Mammary epithelial cell (primary cell): Measurements from ENCODE around the gene TP53BP1.

Experiments used
- CTCF ChIP-seq, 2 donors: IDR thresholded peaks in 1 of 2; conservative IDR thresholded peaks in 1 of 2; 2 replicates each; pipeline ENCODE4 v1.5.1; 2011 to 2012; ENCODE audit warnings: inconsistent platforms in 2 of 2, low read length in 2 of 2, mild to moderate bottlenecking in 2 of 2, control low read depth in 1 of 2, low read depth in 1 of 2; ENCODE audit not compliant: insufficient read depth in 1 of 2; ENCODE audit errors: extremely low read depth in 1 of 2
- EZH2 ChIP-seq: IDR thresholded peaks from 2 replicates; pipeline ENCODE4 v1.6.1; 2012; ENCODE audit warnings: low read length, inconsistent platforms, borderline replicate concordance

DNA sequence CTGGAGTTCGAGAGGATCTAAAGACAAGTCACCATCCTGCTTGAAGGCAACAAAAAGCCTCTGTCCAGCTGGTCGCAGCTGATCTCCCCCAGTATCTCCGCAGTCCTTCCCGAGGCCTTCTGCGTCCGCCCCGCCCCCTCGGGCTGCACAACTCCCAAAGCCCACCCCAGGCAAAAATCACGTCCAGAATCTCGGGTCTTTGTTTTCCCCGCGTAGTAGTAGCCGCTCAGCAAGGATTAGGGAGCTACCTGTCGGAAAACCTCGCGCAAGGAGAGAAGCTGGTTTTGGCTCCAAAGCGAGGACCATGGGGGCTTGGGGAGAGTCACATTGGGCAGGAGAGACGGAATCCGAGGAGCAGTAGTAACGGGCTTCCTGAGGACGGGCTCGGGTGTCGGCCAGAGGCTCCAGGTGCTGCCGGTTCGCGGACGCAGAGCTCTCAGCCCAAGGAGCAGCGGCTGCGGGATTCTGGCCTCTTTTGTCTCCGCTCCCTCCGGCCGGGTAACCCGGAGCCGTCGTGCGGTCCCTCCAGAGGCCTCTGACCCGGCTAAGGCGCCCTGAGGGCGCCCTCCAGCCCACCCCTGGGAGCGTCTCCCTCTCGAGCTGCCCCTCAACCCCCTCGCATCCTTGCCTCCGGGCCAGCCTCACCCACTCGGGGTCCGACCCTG lies 122.5 kb downstream of the TP53BP1 start:
- TF ChIP-seq CTCF (conservative IDR thresholded peaks at IDR 0.05 in 1 of 2, IDR thresholded peaks at IDR 0.05 in 1 of 2; ENCODE audit: extremely low read depth in 1 of 2, insufficient read depth in 1 of 2, low read depth in 1 of 2, low read length in 2 of 2): no peak
- no peak for TF ChIP-seq EZH2
